ENCODE results near the gene MRPL14. TPM values are rescaled to one million over a fixed set of nuclear protein-coding genes. Genes with fewer than 3 reads are reported as not detected.

The MRPL14 gene
- total and polyA plus RNA-seq, 2 of the 8 experiments (the other 6 are each of a cell fraction or from before 2014, with no cell fraction given), result 82.0 to 97.1 TPM

- peaks cover 14 to 65% (median 29%) of the 10 kb centered on the region in 4 experiments for H3K36me3 ChIP-seq (ENCODE audit: control insufficient read depth in 2 of 4, insufficient read depth in 4 of 4, low read length in 3 of 4)
- TF ChIP-seq ASH2L (IDR thresholded peaks at IDR 0.05; ENCODE audit: low read length) (no peak), CHD2 (IDR thresholded peaks at IDR 0.05; ENCODE audit: low read length) (no peak), HDAC2 (IDR thresholded peaks at IDR 0.05; ENCODE audit: borderline replicate concordance in 1 of 2, low read depth in 2 of 2, low read length in 2 of 2) (no peak), YY1 (IDR thresholded peaks at IDR 0.05; ENCODE audit: low read depth, low read length) (no peak), SP2 (IDR thresholded peaks at IDR 0.05; ENCODE audit: low read length) (no peak), RNF2 (IDR thresholded peaks at IDR 0.05; ENCODE audit: borderline replicate concordance, low read depth, low read length, missing control alignments, poor library complexity, severe bottlenecking) (no peak), EP300 (IDR thresholded peaks at IDR 0.05; ENCODE audit: borderline replicate concordance in 1 of 2, low read depth in 2 of 2, low read length in 2 of 2) (no peak), RFX5 (IDR thresholded peaks at IDR 0.05; ENCODE audit: borderline replicate concordance, low read depth, low read length) (no peak), E2F6 (IDR thresholded peaks at IDR 0.05) (no peak)
Measured at GRCh38 chr6:44111434-44112417, 15.5 kb downstream of the MRPL14 start.

More at GRCh38 chr6:44111434-44112417, 15.5 kb downstream of the MRPL14 start:
- Histone ChIP-seq H3K27me3 (replicated peaks in 1 of 4; ENCODE audit: control insufficient read depth in 3 of 4, extremely low read depth in 1 of 4, insufficient read depth in 3 of 4, low read length in 3 of 4) (no peaks in the 10 kb centered on the region), H3K79me1 (ENCODE audit: low read depth, low read length) (peaks cover 5% of the 10 kb centered on the region), H3K27ac (ENCODE audit: low read depth, low read length) (no peak overlapping the region), H3K9ac (replicated peaks in 1 of 4; ENCODE audit: extremely low read depth in 1 of 4, low read depth in 3 of 4, low read length in 3 of 4) (no peak overlapping the region; a peak in 1 of 7 replicates), H4K20me1 (replicated peaks in 1 of 2; ENCODE audit: control insufficient read depth in 1 of 2, insufficient read depth in 2 of 2, low read length in 2 of 2) (peaks cover 5 to 25% of the 10 kb centered on the region in 2 experiments), H3K56ac (replicated peaks; ENCODE audit: insufficient read length, low read depth, low read length) (no peak overlapping the region), H3K79me2 (ENCODE audit: control insufficient read depth in 1 of 2, insufficient read depth in 2 of 2, low read length in 2 of 2) (peaks cover 3 to 32% of the 10 kb centered on the region in 2 experiments), H2BK120ac (replicated peaks; ENCODE audit: low read depth, low read length) (no peak overlapping the region), H4K8ac (ENCODE audit: extremely low read depth, insufficient read depth, low read length) (no peak overlapping the region), H3K4me3 (ENCODE audit: extremely low read depth in 1 of 4, insufficient read depth in 2 of 4, low read depth in 3 of 4, low read length in 4 of 4) (no peak overlapping the region), H2BK12ac (ENCODE audit: low read depth, low read length) (no peak overlapping the region), H3K4me2 (ENCODE audit: insufficient read depth in 1 of 2, low read depth in 2 of 2, low read length in 2 of 2) (no peak overlapping the region), H3K4ac (replicated peaks; ENCODE audit: insufficient read length, low read depth, low read length) (no peak overlapping the region), H2BK20ac (ENCODE audit: low read length) (no peak overlapping the region), H4K5ac (ENCODE audit: insufficient read length, low read depth, low read length) (no peak overlapping the region), H2AFZ (ENCODE audit: low read length) (no peak overlapping the region), H3K23me2 (ENCODE audit: low read depth, low read length) (no peaks in the 10 kb centered on the region; the same call in 1 of the 2 replicates), H3K23ac (ENCODE audit: insufficient read length) (no peak overlapping the region), H2BK15ac (ENCODE audit: low read length) (no peak overlapping the region), H4K91ac (replicated peaks; ENCODE audit: insufficient read length, low read length) (no peak overlapping the region), H3K4me1 (replicated peaks in 1 of 4; ENCODE audit: control insufficient read depth in 3 of 4, insufficient read depth in 4 of 4, low read length in 3 of 4) (no peaks in the 10 kb centered on the region), H2AK5ac (ENCODE audit: low read depth, low read length) (no peak overlapping the region), H3K14ac (ENCODE audit: insufficient read length) (no peak overlapping the region), H3K9me3 (ENCODE audit: insufficient read depth in 2 of 2, low read depth in 1 of 2, low read length in 1 of 2) (no peaks in the 10 kb centered on the region), H3K18ac (ENCODE audit: extremely low read depth, low read length) (no peak overlapping the region), H2BK5ac (ENCODE audit: low read depth, low read length) (no peak overlapping the region)
- CTCF ChIA-PET (ENCODE audit: partially characterized antibody), result interaction anchor here (0.8 to 22.5 kb wide), 15 partner anchors 10 to 175 kb away, joined by 3 to 255 read pairs (median 5); no protein-coding TSS in a partner anchor
- FAIRE-seq (no peak), DNase-seq (ENCODE audit: low read depth in 1 of 2, low spot score in 2 of 2) (no peak)
- WGBS, 2 experiments (ENCODE audit: extremely low coverage in 1 of 2, insufficient coverage in 1 of 2, insufficient read length in 1 of 2, insufficient replicate concordance in 2 of 2, low coverage in 1 of 2, low lambda C conversion rate in 2 of 2, missing lambda C conversion rate in 1 of 2), result 82% methylated on average over 6 of the region's 6 CpGs; no CpG with 5 or more reads in 1 of the 2 experiments
- POLR2A ChIA-PET (ENCODE audit: partially characterized antibody), result interaction anchor here (0.6 to 3.1 kb wide), 12 partner anchors 9 to 232 kb away, joined by 3 to 15 read pairs (median 4); partner anchors contain the start of gene HSP90AB1
